Mesothelial cell of epicardium (in vitro differentiated cells): ENCODE results near the gene TRPV5. TPM values are rescaled to one million over a fixed set of nuclear protein-coding genes. Genes with fewer than 3 reads are reported as not detected.

Experiments used
- DNase-seq, 2 experiments: peaks; one replicate each; pipeline ENCODE4 v3.0.0; 2021; ENCODE audit warnings: low spot score in 2 of 2; ENCODE audit not compliant: unreplicated experiment in 2 of 2
- H3K27ac Mint-ChIP-seq: 2 replicates; pipeline ENCODE4 v1.8.0; 2021; ENCODE audit warnings: mixed read lengths
- H3K27me3 Mint-ChIP-seq: 2 replicates; pipeline ENCODE4 v1.8.0; 2021; ENCODE audit warnings: low read depth, mixed read lengths
- H3K36me3 Mint-ChIP-seq: 2 replicates; pipeline ENCODE4 v1.8.0; 2021; ENCODE audit warnings: mixed read lengths
- H3K4me1 Mint-ChIP-seq: 2 replicates; pipeline ENCODE4 v1.8.0; 2021; ENCODE audit warnings: mixed read lengths
- H3K4me3 Mint-ChIP-seq: 2 replicates; pipeline ENCODE4 v1.8.0; 2021; ENCODE audit warnings: mild to moderate bottlenecking, moderate library complexity, mixed read lengths
- H3K9me3 Mint-ChIP-seq: 2 replicates; pipeline ENCODE4 v1.8.0; 2021; ENCODE audit warnings: mixed read lengths
- CTCF ChIP-seq: fragments of 200-600 bp; sonication (generic); IDR thresholded peaks from one replicate; pipeline ENCODE4 v1.5.0; 2021; ENCODE audit warnings: antibody characterized with exemption; ENCODE audit not compliant: unreplicated experiment
- total RNA-seq: library from RNA; stranded (reverse); gene quantifications from 3 replicates; pipeline ENCODE4 v1.2.1, GENCODE V29; 2021

Gene TRPV5
- total RNA-seq, 1 donor from 2014 or later: 0.56 TPM

GRCh38 chr7:142875456-142875855, 58.1 kb downstream of the TRPV5 start:
- Mint-ChIP-seq H3K36me3 (peaks cover 5% of the 10 kb centered on the region), H3K27ac (no peak overlapping the region), H3K4me3 (no peak overlapping the region), H3K27me3 (no peaks in the 10 kb centered on the region), H3K9me3 (no peaks in the 10 kb centered on the region), H3K4me1 (no peaks in the 10 kb centered on the region)
- no peak for DNase-seq
- no peak for TF ChIP-seq CTCF

- no peak for DNase-seq
- H3K4me3 Mint-ChIP-seq: no peak overlapping the region
- no peaks in the 10 kb centered on the region for H3K4me1 Mint-ChIP-seq
- peaks cover 9% of the 10 kb centered on the region for H3K36me3 Mint-ChIP-seq
- no peaks in the 10 kb centered on the region for H3K27me3 Mint-ChIP-seq
- no peaks in the 10 kb centered on the region for H3K9me3 Mint-ChIP-seq
- no peak for TF ChIP-seq CTCF
- H3K27ac Mint-ChIP-seq: no peak overlapping the region
Measured at GRCh38 chr7:142874837-142875236, 58.7 kb downstream of the TRPV5 start.

DNA sequence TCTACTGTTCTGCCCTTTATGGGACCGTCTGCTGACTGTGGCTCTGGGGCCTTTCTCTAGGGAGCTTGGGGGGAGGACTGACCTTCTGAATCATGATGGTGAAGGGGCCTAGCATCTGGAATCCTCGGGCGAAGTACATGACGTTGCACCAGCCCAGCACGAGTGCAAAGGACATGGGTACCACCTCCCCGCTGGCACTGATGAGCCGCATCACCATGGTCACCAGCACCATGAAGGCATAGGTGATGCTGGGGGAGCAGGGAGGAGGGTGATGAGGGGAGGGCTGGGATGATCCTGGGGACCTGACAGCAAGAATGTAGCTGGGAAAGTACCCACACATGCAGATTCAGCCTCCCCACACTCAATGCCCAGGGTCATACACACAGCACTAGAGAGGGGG, 59.1 kb downstream of the TRPV5 start:
- DNase-seq: no peak
- TF ChIP-seq CTCF: no peak
- no peak overlapping the region for H3K4me3 Mint-ChIP-seq

DNA sequence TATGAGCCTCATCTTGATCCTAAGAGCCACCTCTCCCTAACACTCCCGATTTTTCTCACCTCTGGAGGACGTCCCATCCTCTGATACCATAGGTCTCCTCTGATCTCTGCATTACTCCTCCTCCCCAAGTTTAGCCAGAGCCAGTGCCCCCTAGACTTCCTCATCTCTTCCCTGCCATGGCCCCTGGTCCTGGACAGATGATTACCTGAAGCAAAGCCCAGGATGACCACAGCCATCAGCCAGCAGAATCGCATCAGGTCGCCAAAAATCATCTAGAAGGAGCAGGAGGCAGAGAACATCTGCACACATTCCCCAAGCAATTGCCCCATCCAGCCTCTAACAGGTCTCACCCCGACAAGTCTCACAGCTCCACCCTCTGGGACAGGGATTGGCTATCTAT, 59.7 kb downstream of the TRPV5 start:
- TF ChIP-seq CTCF: no peak
- Mint-ChIP-seq H3K4me3 (no peak overlapping the region), H3K36me3 (peaks cover 14% of the 10 kb centered on the region), H3K27ac (no peak overlapping the region), H3K27me3 (no peaks in the 10 kb centered on the region), H3K9me3 (no peaks in the 10 kb centered on the region), H3K4me1 (no peaks in the 10 kb centered on the region)
- DNase-seq: no peak

More for the DNA sequence above, 59.1 kb downstream of the TRPV5 start:
- Mint-ChIP-seq H3K4me1 (no peaks in the 10 kb centered on the region), H3K27ac (no peak overlapping the region), H3K36me3 (peaks cover 13% of the 10 kb centered on the region), H3K27me3 (no peaks in the 10 kb centered on the region), H3K9me3 (no peaks in the 10 kb centered on the region)

- Mint-ChIP-seq H3K36me3 (peaks cover 14% of the 10 kb centered on the region), H3K4me1 (no peaks in the 10 kb centered on the region), H3K27ac (no peak overlapping the region), H3K27me3 (no peaks in the 10 kb centered on the region), H3K9me3 (no peaks in the 10 kb centered on the region), H3K4me3 (no peak overlapping the region)
- DNase-seq: no peak
- no peak for TF ChIP-seq CTCF
Measured at GRCh38 chr7:142873281-142873784, 60.2 kb downstream of the TRPV5 start.
